SK-N-MC (cell line): ENCODE data around the gene GALM.
A peak's percentile ranks its signal among the peaks of the same experiment; 100 is the strongest.

ENCODE experiments used
- DNase-seq: peaks from one replicate; pipeline ENCODE4 v3.0.0-alpha.2; 2011; ENCODE audit warnings: low read depth, low spot score
- H3K27ac ChIP-seq: fragments of 200-600 bp; sonication (generic); 2 replicates; pipeline ENCODE4 v1.5.1; 2016; ENCODE audit warnings: mixed run types
- H3K36me3 ChIP-seq: fragments of 200-600 bp; sonication (generic); 2 replicates; pipeline ENCODE4 v1.6.1; 2017; ENCODE audit warnings: antibody characterized with exemption, low read length, mixed read lengths; ENCODE audit not compliant: insufficient read depth
- H3K4me3 ChIP-seq: fragments of 200-600 bp; sonication (generic); 2 replicates; pipeline ENCODE4 v1.5.1; 2016
- H3K9ac ChIP-seq: fragments of 200-600 bp; sonication (generic); 2 replicates; pipeline ENCODE4 v1.8.0; 2017; ENCODE audit warnings: mixed run types, mixed read lengths; ENCODE audit not compliant: insufficient read length
- H3K9me3 ChIP-seq: fragments of 200-600 bp; sonication (generic); 2 replicates; pipeline ENCODE4 v1.6.1; 2017; ENCODE audit warnings: low read depth, mild to moderate bottlenecking, antibody characterized with exemption, low read length, moderate library complexity, mixed read lengths
- EZH2 ChIP-seq: fragments of 200-600 bp; sonication (generic); IDR thresholded peaks from one replicate; pipeline ENCODE4 v1.6.1; 2017; ENCODE audit warnings: antibody characterized with exemption
- FOXP2 ChIP-seq: optimal IDR thresholded peaks from 2 replicates; pipeline ENCODE3; 2011; ENCODE audit warnings: mild to moderate bottlenecking, moderate library complexity; ENCODE audit not compliant: insufficient read depth; ENCODE audit errors: extremely low read length, control extremely low read depth
- POLR2AphosphoS5 ChIP-seq: IDR thresholded peaks from 2 replicates; pipeline ENCODE4 v1.6.1; 2012; ENCODE audit warnings: mild to moderate bottlenecking, low read depth, low read length, borderline replicate concordance

The GALM gene

DNA sequence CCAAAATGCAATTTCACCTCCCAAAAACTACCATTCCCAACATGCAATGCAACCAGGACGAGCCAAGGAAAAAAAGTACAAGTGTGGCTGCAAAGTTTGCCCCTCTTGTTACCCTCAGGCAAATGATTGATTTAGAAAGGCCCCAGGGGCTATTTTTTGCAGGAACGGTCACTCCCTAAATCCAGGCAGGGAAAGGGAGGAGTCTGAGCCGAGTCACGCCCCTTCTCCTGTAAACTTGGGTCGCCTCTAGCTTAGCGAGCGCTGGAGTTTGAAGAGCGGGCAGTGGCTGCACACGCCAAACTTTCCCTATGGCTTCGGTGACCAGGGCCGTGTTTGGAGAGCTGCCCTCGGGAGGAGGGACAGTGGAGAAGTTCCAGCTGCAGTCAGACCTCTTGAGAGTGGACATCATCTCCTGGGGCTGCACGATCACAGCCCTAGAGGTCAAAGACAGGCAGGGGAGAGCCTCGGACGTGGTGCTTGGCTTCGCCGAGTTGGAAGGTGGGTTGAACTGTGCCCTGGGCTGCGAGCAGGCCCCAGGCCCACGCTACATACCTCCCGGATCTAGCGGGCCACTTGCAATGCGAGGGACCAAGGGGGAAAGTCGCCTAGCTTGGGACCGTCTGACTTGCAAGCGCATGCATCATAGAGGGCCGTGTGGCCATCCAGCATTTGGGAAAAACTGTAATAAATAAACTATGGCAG lies at the start of gene GALM:
Gene GALM, plus strand, starts transcription at position 261 of the 702 bp plus-strand sequence. Its CDS starts 48 bp downstream, at position 309.
- DNase-seq = peak; percentile 8
- H3K9me3 ChIP-seq = no peaks in the 10 kb centered on the region
- H3K9ac ChIP-seq = peak within 1 kb of the TSS; percentile 49
- TF ChIP-seq FOXP2 = no peak
- no peak for TF ChIP-seq POLR2AphosphoS5
- TF ChIP-seq EZH2 = no peak
- H3K27ac ChIP-seq = peak within 1 kb of the TSS; percentile 97
- peak within 1 kb of the TSS; percentile 76 for H3K4me3 ChIP-seq
- no peaks in the 10 kb centered on the region for H3K36me3 ChIP-seq

DNA sequence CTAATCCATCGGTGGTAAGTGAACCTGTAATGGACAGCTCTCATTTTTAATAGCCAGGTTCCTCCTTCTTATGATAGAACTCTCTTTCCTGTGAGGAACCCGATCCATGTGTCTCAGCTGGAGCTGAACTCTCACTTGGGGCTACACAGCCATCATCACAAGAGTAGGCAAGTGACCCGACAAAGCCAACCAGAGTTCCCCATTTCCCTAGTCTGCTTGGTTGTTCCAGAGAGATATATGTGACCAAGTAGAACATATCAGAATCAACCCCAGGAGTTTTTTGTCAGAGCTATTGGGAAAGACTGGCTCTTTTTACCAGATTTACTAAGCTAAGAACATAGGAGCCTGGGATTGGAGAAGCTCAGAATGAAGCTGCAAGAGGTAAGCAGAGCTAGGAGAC lies 48.6 kb upstream of the GALM start:
- TF ChIP-seq POLR2AphosphoS5 (no peak), EZH2 (no peak), FOXP2 (no peak)
- DNase-seq = no peak
- Histone ChIP-seq H3K36me3 (no peaks in the 10 kb centered on the region), H3K27ac (no peak overlapping the region), H3K4me3 (no peak overlapping the region), H3K9ac (no peak overlapping the region), H3K9me3 (no peaks in the 10 kb centered on the region)

GRCh38 chr2:38619458-38620164 lies 46.3 kb upstream of the GALM start:
- H3K9ac ChIP-seq = no peak overlapping the region
- no peak for DNase-seq
- no peak overlapping the region for H3K27ac ChIP-seq
- TF ChIP-seq FOXP2 = no peak
- TF ChIP-seq POLR2AphosphoS5 = no peak
- TF ChIP-seq EZH2 = no peak
- H3K36me3 ChIP-seq = no peaks in the 10 kb centered on the region
- H3K4me3 ChIP-seq = no peak overlapping the region
- H3K9me3 ChIP-seq = no peaks in the 10 kb centered on the region

- H3K9ac ChIP-seq = no peak overlapping the region
- H3K4me3 ChIP-seq = no peak overlapping the region
- no peaks in the 10 kb centered on the region for H3K36me3 ChIP-seq
- no peak for TF ChIP-seq FOXP2
- no peak for TF ChIP-seq EZH2
- TF ChIP-seq POLR2AphosphoS5 = no peak
- DNase-seq = no peak
- H3K27ac ChIP-seq = no peak overlapping the region
- H3K9me3 ChIP-seq = no peaks in the 10 kb centered on the region
Measured at GRCh38 chr2:38620282-38620977, 45.5 kb upstream of the GALM start.

- Histone ChIP-seq H3K4me3 (no peak overlapping the region), H3K27ac (no peak overlapping the region), H3K9ac (no peak overlapping the region), H3K36me3 (no peaks in the 10 kb centered on the region), H3K9me3 (no peaks in the 10 kb centered on the region)
- DNase-seq = no peak
- TF ChIP-seq FOXP2 = no peak
- TF ChIP-seq EZH2 = no peak
- no peak for TF ChIP-seq POLR2AphosphoS5
Measured at GRCh38 chr2:38621018-38621417, 44.9 kb upstream of the GALM start.

DNA sequence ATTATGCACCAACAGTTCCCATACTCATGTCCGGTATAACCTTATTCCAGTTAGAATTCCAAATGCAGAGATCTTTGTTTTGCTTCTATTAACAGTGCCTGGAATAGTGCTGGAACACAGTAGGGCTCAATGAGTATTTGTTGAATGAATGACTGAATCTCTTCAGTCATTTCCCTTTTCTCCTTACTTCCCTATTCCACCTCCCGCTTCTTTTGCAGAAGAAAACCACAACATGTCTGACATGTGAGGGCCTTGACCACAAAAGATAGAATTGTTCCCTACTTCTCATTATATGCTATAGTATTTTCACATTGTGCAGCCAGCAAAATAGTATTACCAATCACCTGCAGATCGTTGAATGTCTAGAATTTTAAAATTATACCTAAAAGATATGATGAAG lies 43.7 kb upstream of the GALM start:
- DNase-seq = no peak
- TF ChIP-seq EZH2 (no peak), POLR2AphosphoS5 (no peak), FOXP2 (no peak)
- Histone ChIP-seq H3K4me3 (no peak overlapping the region), H3K36me3 (no peaks in the 10 kb centered on the region), H3K9me3 (no peaks in the 10 kb centered on the region), H3K9ac (no peak overlapping the region), H3K27ac (no peak overlapping the region)

DNA sequence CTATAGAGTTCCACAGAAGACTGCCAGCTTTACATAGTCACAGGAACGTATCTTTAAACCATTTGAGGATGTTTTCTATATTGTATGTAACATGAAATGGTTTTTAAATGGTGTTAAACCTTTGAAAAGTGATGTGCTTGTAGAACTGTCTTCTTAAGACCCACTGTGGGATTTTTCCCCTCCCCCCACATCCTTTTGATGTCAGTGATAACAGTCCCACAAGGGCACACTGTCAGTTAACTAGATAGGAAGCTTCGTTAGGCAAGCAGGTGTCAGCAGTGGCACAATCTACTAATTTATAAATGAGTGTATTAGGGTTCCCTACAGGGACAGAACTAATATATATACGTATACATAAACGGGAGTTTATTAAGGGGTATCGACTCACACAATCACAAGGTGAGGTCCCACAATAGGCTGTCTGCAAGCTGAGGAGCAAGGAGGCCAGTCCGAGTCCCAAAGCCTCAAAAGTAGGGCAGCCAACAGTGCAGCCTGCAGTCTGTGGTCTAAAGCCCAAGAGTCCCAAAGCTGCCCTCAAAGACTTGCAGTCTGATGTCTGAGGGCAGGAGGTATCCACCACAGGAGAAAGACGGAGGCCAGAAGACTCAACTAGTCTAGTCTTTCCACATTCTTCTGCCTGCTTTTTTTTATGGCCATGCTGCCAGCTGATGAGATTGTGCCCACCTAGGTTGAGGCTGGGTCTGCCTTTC lies 39.4 kb upstream of the GALM start:
- no peaks in the 10 kb centered on the region for H3K9me3 ChIP-seq
- no peak overlapping the region for H3K9ac ChIP-seq
- no peak for DNase-seq
- H3K4me3 ChIP-seq = no peak overlapping the region
- no peaks in the 10 kb centered on the region for H3K36me3 ChIP-seq
- H3K27ac ChIP-seq = no peak overlapping the region
- no peak for TF ChIP-seq EZH2
- TF ChIP-seq FOXP2 = no peak
- TF ChIP-seq POLR2AphosphoS5 = no peak

GRCh38 chr2:38627391-38627790 lies 38.5 kb upstream of the GALM start:
- DNase-seq = no peak
- H3K36me3 ChIP-seq = no peaks in the 10 kb centered on the region
- no peak overlapping the region for H3K27ac ChIP-seq
- TF ChIP-seq EZH2 (no peak), POLR2AphosphoS5 (no peak), FOXP2 (no peak)
- H3K9me3 ChIP-seq = no peaks in the 10 kb centered on the region
- no peak overlapping the region for H3K9ac ChIP-seq
- H3K4me3 ChIP-seq = no peak overlapping the region
